GM18505 (cell line): Measurements from ENCODE around the gene ZNF408.

Experiments
- ATAC-seq: cut with Tn5 transposase; IDR thresholded peaks from one replicate; pipeline ENCODE4 v1.9.1; 2021; ENCODE audit not compliant: unreplicated experiment
- POLR2A ChIP-seq: IDR thresholded peaks from 4 replicates; pipeline ENCODE4 v1.6.1; 2011; ENCODE audit warnings: borderline replicate concordance; ENCODE audit not compliant: insufficient read depth, insufficient read length; ENCODE audit errors: extremely low read depth

The ZNF408 gene

GRCh38 chr11:46719048-46719542, 18.3 kb downstream of the ZNF408 start, which contains the start of gene F2:
Gene F2 (plus strand): TSS chr11:46719213. CDS start chr11:46719236, 23 bp downstream.
- ATAC-seq: no peak
- no peak for TF ChIP-seq POLR2A

GRCh38 chr11:46719543-46720218, 18.9 kb downstream of the ZNF408 start:
- TF ChIP-seq POLR2A: no peak
- ATAC-seq: no peak

- TF ChIP-seq POLR2A: no peak
- ATAC-seq: no peak
Observed at GRCh38 chr11:46721286-46721685, 20.5 kb downstream of the ZNF408 start.

- no peak for TF ChIP-seq POLR2A
- no peak for ATAC-seq
Observed at GRCh38 chr11:46722566-46723358, 21.9 kb downstream of the ZNF408 start.

GRCh38 chr11:46723359-46723680, 22.5 kb downstream of the ZNF408 start:
- TF ChIP-seq POLR2A: no peak
- no peak for ATAC-seq

GRCh38 chr11:46724088-46724487, 23.3 kb downstream of the ZNF408 start:
- TF ChIP-seq POLR2A: no peak
- no peak for ATAC-seq

GRCh38 chr11:46725338-46726205, 24.7 kb downstream of the ZNF408 start:
- no peak for TF ChIP-seq POLR2A
- ATAC-seq: no peak

- no peak for TF ChIP-seq POLR2A
- no peak for ATAC-seq
Observed at GRCh38 chr11:46726206-46726862, 25.5 kb downstream of the ZNF408 start.

GRCh38 chr11:46727952-46728658, 27.3 kb downstream of the ZNF408 start:
- no peak for ATAC-seq
- no peak for TF ChIP-seq POLR2A

GRCh38 chr11:46728659-46729040, 27.8 kb downstream of the ZNF408 start:
- TF ChIP-seq POLR2A: no peak
- ATAC-seq: no peak

GRCh38 chr11:46729110-46730027, 28.5 kb downstream of the ZNF408 start:
- no peak for ATAC-seq

More at GRCh38 chr11:46729110-46730027, 28.5 kb downstream of the ZNF408 start:
- no peak for TF ChIP-seq POLR2A
